NT2/D1 (cell line): Measurements from ENCODE around the gene PPP1R14B.

Source experiments
- DNase-seq: peaks from one replicate; pipeline ENCODE4 v3.0.0-alpha.2; 2011; ENCODE audit warnings: low read depth, low spot score
- H3K27me3 ChIP-seq: 2 replicates; pipeline ENCODE4 v1.6.0; 2011; ENCODE audit warnings: mild to moderate bottlenecking; ENCODE audit not compliant: insufficient read length, insufficient read depth
- H3K36me3 ChIP-seq: 2 replicates; pipeline ENCODE4 v1.6.1; 2011; ENCODE audit warnings: mild to moderate bottlenecking, low read length, mixed read lengths; ENCODE audit not compliant: insufficient read depth, insufficient read length
- H3K4me1 ChIP-seq: 2 replicates; pipeline ENCODE4 v1.5.1; 2011; ENCODE audit not compliant: insufficient read depth, insufficient read length
- H3K4me3 ChIP-seq: 2 replicates; pipeline ENCODE4 v1.5.1; 2011; ENCODE audit warnings: low read depth; ENCODE audit not compliant: insufficient read length
- H3K9ac ChIP-seq: 2 replicates; pipeline ENCODE4 v1.6.0; 2011; ENCODE audit warnings: low read depth; ENCODE audit not compliant: insufficient read length
- H3K9me3 ChIP-seq: 2 replicates; pipeline ENCODE4 v1.5.1; 2011; ENCODE audit warnings: mild to moderate bottlenecking, low read length; ENCODE audit not compliant: insufficient read depth
- SUZ12 ChIP-seq: IDR thresholded peaks from 2 replicates; pipeline ENCODE4 v1.6.1; 2011; ENCODE audit not compliant: insufficient read length, insufficient read depth; ENCODE audit errors: extremely low read depth
- YY1 ChIP-seq: IDR thresholded peaks from 2 replicates; pipeline ENCODE4 v1.6.1; 2011; ENCODE audit not compliant: insufficient read length, insufficient read depth
- ZNF274 ChIP-seq: IDR thresholded peaks from 2 replicates; pipeline ENCODE4 v1.6.1; 2011; ENCODE audit warnings: mild to moderate bottlenecking, low read depth, low read length

The PPP1R14B gene

GRCh38 chr11:64246871-64247728 lies at the start of gene PPP1R14B:
TSS of gene PPP1R14B (minus strand) at chr11:64246943. CDS start at chr11:64246673, 270 bp downstream.
- peaks cover 46% of the 10 kb centered on the region for H3K4me1 ChIP-seq
- H3K9me3 ChIP-seq, result no peaks in the 10 kb centered on the region
- no peaks in the 10 kb centered on the region for H3K27me3 ChIP-seq
- peak; percentile 83 for TF ChIP-seq YY1
- TF ChIP-seq ZNF274, result no peak
- TF ChIP-seq SUZ12, result no peak
- no peak for DNase-seq
- H3K9ac ChIP-seq, result peak within 1 kb of the TSS; percentile 96
- H3K36me3 ChIP-seq, result peaks cover 34% of the 10 kb centered on the region
- peak within 1 kb of the TSS; percentile 88 for H3K4me3 ChIP-seq

GRCh38 chr11:64296236-64296635 lies 49.5 kb upstream of the PPP1R14B start:
- no peaks in the 10 kb centered on the region for H3K36me3 ChIP-seq
- peaks cover 18% of the 10 kb centered on the region for H3K4me1 ChIP-seq
- peaks cover 97% of the 10 kb centered on the region for H3K27me3 ChIP-seq
- DNase-seq, result no peak
- H3K9ac ChIP-seq, result no peak overlapping the region
- TF ChIP-seq YY1, result no peak
- TF ChIP-seq SUZ12, result no peak
- TF ChIP-seq ZNF274, result no peak
- H3K9me3 ChIP-seq, result no peaks in the 10 kb centered on the region
- no peak overlapping the region for H3K4me3 ChIP-seq

GRCh38 chr11:64295760-64296159 lies 49.0 kb upstream of the PPP1R14B start:
- Histone ChIP-seq H3K4me3 (no peak overlapping the region), H3K36me3 (no peaks in the 10 kb centered on the region), H3K4me1 (peaks cover 18% of the 10 kb centered on the region), H3K9me3 (no peaks in the 10 kb centered on the region), H3K27me3 (peaks cover 100% of the 10 kb centered on the region), H3K9ac (no peak overlapping the region)
- TF ChIP-seq SUZ12 (no peak), ZNF274 (no peak), YY1 (no peak)
- DNase-seq, result no peak

GRCh38 chr11:64294774-64295173 lies 48.0 kb upstream of the PPP1R14B start:
- Histone ChIP-seq H3K9me3 (no peaks in the 10 kb centered on the region), H3K4me1 (peaks cover 8% of the 10 kb centered on the region), H3K36me3 (peaks cover 2% of the 10 kb centered on the region), H3K4me3 (no peak overlapping the region), H3K9ac (no peak overlapping the region), H3K27me3 (peaks cover 100% of the 10 kb centered on the region)
- no peak for DNase-seq
- TF ChIP-seq ZNF274, result no peak
- no peak for TF ChIP-seq SUZ12
- no peak for TF ChIP-seq YY1

GRCh38 chr11:64292460-64293254 lies 45.9 kb upstream of the PPP1R14B start:
- Histone ChIP-seq H3K4me3 (peak overlapping the region; percentile 65), H3K4me1 (peaks cover 8% of the 10 kb centered on the region), H3K9ac (peak overlapping the region; percentile 71), H3K9me3 (no peaks in the 10 kb centered on the region), H3K36me3 (peaks cover 10% of the 10 kb centered on the region), H3K27me3 (peaks cover 87% of the 10 kb centered on the region)
- no peak for DNase-seq
- no peak for TF ChIP-seq ZNF274
- TF ChIP-seq SUZ12, result no peak
- no peak for TF ChIP-seq YY1

GRCh38 chr11:64291752-64292459 lies 45.2 kb upstream of the PPP1R14B start:
- Histone ChIP-seq H3K9me3 (no peaks in the 10 kb centered on the region), H3K27me3 (peaks cover 79% of the 10 kb centered on the region), H3K36me3 (peaks cover 13% of the 10 kb centered on the region), H3K9ac (peak overlapping the region; percentile 71), H3K4me3 (peak overlapping the region; percentile 65), H3K4me1 (peaks cover 8% of the 10 kb centered on the region)
- TF ChIP-seq SUZ12, result peak; percentile 94
- TF ChIP-seq ZNF274, result no peak
- no peak for TF ChIP-seq YY1
- DNase-seq, result no peak
